Measurements from ENCODE around the gene AMH.

DNA sequence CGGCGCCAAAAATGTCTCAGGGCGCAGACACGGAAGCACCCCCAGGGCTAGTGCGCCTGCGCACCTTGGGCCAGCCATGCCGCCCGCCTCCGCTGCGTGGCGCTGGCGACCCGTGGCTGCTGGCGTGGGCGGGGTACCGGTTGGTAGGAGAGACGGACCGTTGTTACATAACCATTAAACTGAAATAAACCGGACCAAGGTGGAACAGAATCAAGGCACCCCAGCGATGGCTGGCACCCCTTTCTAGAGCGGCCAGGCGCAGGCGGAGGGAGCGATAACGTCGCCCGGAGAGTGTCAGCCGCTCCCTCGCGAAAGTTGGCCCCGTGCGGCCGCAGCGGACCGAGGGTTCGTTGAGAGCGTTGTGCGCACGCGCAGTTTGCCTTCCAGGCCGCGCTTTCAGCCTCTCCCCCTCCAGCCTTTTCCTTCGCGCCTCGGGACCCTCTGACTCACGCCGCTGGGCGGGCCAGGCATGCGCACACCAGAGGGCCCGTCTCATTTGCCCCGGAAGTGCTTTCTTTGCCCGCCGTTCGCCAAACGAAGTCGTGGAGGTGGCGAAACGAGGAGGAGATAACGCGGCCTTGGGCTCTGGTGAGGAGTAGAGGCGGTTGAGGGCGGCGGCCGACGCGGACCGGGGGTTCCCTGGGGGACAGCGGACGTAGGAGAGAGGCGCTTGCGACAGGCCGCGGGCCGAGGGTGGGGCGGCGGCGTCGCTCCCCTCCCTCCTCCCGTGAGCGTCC, 12.6 kb upstream of the AMH start, which contains the start of the genes PLEKHJ1 and SF3A2:
- TF ChIP-seq, protein P1, sequence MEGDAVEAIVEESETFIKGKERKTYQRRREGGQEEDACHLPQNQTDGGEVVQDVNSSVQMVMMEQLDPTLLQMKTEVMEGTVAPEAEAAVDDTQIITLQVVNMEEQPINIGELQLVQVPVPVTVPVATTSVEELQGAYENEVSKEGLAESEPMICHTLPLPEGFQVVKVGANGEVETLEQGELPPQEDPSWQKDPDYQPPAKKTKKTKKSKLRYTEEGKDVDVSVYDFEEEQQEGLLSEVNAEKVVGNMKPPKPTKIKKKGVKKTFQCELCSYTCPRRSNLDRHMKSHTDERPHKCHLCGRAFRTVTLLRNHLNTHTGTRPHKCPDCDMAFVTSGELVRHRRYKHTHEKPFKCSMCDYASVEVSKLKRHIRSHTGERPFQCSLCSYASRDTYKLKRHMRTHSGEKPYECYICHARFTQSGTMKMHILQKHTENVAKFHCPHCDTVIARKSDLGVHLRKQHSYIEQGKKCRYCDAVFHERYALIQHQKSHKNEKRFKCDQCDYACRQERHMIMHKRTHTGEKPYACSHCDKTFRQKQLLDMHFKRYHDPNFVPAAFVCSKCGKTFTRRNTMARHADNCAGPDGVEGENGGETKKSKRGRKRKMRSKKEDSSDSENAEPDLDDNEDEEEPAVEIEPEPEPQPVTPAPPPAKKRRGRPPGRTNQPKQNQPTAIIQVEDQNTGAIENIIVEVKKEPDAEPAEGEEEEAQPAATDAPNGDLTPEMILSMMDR (CRISPR knock-in tag; IDR thresholded peaks at IDR 0.05), result peak; percentile 99
- TF ChIP-seq CERS6 (CRISPR knock-in tag; IDR thresholded peaks at IDR 0.05) (no peak), TBL1XR1 (IDR thresholded peaks at IDR 0.05; ENCODE audit: borderline replicate concordance, low read length, partially characterized antibody) (peak; percentile 57), SETDB1 (CRISPR knock-in tag; IDR thresholded peaks at IDR 0.05; ENCODE audit: borderline replicate concordance) (0 out of 2 replicates have a peak, but pooled peaks have one; percentile 87), KAT7 (CRISPR knock-in tag; IDR thresholded peaks at IDR 0.05; ENCODE audit: borderline replicate concordance) (peak; percentile 84), ZNF768 (CRISPR knock-in tag; IDR thresholded peaks at IDR 0.05) (peak; percentile 40)

All from HepG2 (cell line).